NCI-H1436 treated with DMSO at 0.1 percent for 48 hours (cell line): ENCODE measurements around the gene XYLT1.

Source experiments
- DNase-seq: peaks from one replicate; lab custom pipeline; 2025; lab: John Stamatoyannopoulos, UW

Gene XYLT1

DNA sequence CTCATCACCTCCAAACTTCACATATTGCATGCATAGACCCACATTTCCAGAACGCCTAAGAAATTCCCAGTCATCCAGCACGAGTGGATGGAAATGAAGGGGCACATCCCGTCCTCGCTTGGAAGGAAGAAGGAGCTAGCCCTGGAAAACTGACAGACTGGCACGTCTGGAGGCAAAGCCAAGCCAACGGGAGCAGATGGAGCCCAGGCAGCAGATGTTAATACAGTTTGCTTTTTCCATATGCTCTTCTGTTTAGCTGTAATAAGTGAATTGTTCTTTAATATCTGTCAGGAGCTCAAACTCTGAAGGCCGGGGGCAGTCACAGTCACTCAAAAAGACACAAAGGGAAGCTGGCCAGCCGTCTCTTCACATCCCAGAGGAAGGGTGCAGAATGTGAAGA lies 187.7 kb downstream of the XYLT1 start:
- no peak for DNase-seq

DNA sequence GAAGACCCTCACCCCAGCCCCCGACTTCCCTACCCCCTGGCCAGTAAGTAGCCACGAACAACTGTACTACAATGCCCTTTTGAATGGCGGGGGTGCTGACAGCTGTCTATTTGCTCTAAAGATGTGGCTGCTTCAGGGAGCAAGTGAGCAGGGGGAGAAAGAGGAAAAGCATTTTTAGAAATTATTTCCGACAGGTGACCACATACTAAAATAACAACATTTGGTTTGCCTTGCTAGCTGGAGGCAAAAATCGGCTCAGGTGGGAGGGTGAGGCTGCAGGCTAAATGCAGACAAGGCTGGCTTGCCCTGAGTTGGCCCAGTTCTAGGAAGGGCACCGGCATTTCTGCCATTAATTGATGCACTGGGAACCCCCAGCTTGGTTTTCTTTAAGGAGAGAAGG lies 188.5 kb downstream of the XYLT1 start:
- no peak for DNase-seq

DNA sequence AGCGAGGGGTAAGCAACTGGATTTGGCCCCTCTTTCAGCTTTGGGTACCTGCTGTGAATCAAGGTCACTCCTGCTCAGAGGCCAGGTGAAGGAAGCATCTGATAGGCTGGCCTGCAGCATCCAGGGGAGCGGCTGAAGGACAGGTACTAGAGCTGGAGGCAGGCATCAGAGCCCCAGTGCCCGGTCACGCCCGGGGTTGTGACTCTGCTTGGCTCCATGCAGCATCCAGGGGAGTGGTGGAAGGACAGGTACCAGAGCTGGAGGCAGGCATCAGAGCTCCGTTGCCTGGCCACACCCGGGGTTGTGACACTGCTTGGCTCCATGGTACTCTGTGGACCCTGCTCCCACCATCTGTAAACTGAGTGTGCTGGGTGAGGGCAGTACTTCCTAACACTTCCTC lies 189.7 kb downstream of the XYLT1 start:
- DNase-seq = no peak

DNA sequence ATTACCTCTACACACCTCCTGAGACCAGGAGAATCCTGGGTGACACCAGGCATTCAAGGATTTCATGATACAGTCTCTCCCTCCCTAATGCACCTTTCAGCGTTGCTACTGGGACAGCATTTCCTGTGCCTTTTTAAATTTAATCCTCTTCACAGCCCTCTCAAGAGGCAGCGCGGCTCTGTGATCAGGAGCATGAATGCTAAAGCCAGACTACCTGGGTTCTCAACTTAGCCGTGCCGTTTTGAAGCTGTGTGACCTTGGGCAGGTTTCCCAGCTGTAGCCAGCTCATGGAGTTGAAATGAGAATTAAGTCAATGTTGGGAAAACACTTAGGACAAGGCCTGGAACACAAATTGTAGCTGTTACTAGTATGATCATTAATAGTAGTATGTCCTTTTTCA lies 191.8 kb downstream of the XYLT1 start:
- DNase-seq = no peak

DNA sequence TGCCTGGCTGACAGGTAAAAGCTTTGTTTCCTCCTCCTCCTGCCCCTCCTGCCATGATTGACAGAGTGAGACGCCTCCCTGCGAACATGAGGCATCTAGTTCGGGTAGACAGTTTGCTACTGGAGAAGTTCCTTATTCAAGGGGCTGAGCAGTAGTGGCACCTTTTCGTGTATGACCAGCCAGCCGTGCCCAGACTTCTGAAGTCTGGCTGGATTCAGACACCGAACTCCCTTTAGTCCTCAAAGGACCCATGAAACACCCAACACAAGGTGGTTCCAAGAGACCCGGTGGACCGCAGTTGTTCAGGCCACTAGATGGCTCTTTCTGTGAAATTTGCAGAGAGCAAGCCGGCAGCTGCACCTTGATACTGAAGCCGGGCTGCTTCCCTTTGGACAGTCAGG lies 192.8 kb downstream of the XYLT1 start:
- DNase-seq = no peak

DNA sequence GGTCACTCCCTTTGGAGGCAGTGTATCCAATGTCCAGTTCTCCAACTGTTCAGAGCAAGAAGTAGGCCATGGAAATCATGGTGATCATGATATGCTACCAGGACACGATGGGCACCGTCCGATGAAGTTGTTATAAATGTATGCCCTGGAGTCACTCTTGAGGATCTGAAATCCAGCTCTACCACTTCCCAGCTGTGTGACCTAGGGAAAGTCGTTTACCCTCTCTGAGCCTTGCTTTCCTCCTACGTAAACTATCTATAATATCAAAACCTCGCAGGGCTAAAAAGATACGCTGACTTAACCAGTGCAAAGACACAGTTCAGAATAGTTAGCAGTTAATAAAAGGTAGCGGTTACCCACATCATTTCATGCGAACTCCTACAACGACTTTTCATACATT lies 194.2 kb downstream of the XYLT1 start:
- no peak for DNase-seq

DNA sequence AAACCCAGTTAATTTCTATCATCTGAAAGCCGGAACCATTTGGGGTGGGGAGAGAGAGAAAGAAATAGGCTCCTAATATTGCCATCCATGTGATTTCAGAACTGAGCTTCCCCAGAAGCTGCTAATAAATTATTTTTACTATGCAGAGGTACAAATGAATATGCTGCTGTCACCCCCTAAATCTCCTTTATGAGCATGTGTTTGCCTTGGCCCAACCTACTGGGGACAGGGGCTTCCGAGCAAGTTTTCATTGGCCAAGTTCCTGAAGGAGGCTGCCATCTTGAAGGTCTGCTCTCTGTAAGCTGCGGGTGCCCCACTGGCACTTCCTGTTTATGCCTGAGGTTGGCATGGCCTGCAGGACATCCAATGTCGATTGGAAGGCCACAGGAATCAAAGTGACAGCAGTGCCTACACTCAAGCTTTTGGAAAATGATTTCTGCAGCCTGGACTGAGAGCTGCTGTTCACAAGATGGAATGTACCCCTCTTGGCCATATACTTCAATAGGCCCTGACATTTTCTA lies 194.7 kb downstream of the XYLT1 start:
- DNase-seq = no peak

DNA sequence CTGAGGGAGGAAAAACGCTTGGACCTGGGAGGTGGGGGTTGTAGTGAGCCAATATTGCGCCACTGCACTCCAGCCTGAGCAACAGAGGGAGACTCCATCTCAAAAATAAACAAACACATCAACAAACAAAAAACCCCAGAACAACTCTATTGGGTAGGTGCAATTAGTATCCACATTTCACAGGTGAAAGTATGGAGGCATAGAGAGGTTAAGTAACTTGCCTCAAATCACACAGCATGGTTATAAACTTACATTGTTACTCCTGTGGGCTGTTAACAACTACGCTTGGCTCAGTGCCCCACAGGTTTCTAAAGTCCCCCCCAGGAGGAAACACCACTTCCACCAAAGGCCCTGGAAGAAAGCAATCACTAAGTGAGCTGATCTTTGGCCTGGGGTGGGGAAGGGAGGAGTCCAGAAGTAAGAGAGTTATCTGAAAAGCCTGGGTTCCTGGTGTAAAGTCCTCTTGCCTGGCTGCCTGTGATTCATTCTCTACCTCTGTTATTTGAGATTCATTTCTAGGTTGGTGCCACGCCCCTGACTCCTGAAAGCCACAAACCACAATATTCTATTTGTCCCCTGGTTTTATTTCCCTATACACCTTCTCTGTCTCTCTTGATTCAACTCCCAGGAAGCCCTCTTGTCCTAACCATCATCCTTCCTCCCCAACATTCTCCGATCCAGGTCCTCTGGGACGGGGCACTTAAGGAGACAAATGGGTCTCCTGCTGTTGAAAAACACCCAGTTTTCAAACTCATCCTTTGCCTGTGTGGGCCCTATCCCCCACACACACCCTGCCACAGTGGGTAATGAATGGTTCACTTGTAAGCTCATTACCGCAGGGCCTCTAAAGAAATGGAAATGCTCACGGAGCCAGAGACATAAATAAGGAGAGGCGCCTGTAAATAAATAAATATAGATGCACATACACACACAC lies 195.4 kb downstream of the XYLT1 start:
- no peak for DNase-seq

DNA sequence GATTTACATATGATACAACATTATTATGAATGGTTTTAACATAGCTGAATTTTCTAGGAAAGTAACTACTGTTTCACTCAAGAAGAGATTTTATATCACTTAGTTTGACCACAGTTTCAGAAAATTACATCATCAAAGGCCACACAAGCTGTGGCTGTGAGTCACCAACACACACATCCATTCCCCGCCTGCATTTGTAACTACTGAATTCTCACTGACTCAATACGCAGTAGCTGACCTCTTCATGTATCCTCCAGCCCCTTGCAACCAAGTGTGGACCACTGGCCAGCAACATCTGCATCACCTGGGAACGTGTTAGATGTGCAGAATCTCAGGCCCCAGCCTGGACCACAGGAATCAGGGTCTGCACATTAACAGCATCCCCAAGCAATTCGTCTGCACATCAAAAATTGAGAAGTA lies 197.6 kb downstream of the XYLT1 start:
- DNase-seq = no peak

DNA sequence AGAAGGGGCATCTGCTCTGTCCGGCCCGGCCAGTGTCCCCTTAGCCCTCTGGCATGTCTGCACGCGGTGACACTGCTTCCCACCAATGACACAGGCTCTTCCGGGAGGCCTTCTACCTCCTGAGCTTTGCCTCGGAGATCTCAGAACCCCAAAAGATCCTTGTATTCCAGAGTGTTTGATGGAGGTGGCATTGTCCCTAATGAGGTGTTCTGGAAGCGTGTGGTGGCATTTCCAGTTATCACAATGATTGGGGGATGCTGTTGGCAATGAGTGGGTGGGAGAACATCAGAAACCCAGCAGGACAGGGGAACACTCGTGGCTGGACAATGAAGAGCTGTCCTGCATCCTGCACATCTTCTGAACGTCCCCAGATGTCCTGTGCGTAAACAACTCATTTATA lies 198.0 kb downstream of the XYLT1 start:
- DNase-seq = no peak

DNA sequence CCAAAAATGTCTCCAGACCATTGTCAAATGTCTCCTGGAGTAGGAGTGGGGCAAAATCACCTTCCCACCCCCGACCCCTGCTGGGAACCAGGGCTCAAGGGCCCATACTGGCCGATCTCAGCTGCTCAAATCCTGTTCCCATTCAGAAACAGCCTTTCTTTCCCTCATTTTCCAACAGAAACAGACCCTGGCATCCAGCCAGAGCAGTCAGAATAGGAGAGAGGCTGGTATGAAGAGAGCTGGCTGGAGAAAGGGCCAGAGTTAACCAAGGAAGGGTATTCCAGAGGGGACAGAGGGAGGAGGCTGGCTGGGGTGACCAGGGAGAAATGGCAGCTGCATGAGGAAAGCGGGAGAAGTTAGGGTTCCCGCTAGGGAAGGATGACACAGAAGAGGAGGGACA lies 199.1 kb downstream of the XYLT1 start:
- DNase-seq = no peak

DNA sequence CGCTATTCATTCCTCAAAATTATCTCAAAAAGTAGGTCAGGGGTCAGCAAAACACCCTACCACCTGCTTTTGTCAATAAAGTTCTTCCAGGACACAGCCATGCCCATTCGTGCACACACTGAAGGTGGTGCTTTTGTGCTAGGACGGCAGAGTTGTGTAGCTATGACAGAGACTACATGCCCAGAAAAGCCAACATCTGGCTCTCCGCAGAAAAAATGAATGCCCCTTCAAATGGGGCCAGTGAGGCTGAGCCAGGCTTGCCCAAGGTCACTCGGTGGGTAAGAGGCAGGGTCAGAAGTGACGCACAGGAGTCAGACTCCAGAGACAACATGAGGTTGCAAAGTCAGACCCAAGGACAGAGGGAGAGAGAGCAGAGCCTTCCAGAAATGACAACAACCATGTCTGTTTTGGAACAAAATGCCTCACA lies 200.1 kb downstream of the XYLT1 start:
- no peak for DNase-seq

DNA sequence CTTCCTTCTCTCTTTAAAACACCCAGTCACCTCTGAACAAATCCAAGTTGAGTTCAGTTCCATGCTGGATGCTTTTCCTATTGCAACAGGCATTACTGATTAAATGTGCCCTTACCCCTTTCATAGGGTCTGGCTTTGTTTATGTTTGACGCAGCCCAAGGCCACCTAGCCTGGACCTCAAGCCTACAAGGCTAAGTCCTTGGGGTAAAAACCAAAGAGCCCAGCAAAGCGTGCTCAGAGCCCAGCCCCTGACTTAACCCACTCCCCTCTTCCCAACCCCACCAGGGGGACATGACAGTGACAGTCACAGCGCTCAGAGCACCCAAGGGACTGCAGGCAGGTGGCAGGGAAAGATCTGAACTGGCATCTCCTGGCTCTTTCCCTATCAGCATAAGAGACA lies 200.6 kb downstream of the XYLT1 start:
- no peak for DNase-seq

DNA sequence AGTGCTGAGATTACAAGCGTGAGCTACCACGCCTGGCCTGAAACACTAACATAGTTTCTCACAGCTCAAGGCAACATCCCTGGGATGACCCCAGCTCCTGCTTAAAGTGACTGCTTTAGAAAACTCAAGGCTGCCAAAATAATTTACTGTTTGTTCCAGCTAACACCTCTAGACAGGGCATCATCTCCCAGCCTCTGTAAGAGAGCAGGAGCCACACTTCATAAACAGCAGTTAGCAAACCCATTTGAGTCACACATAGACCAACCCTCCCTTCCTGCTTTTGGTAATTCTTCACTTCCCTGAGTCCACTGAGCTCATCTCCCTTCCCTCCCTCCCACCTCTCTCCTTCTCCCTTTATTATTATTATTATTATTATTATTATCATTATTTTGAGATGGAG lies 201.3 kb downstream of the XYLT1 start:
- no peak for DNase-seq

DNA sequence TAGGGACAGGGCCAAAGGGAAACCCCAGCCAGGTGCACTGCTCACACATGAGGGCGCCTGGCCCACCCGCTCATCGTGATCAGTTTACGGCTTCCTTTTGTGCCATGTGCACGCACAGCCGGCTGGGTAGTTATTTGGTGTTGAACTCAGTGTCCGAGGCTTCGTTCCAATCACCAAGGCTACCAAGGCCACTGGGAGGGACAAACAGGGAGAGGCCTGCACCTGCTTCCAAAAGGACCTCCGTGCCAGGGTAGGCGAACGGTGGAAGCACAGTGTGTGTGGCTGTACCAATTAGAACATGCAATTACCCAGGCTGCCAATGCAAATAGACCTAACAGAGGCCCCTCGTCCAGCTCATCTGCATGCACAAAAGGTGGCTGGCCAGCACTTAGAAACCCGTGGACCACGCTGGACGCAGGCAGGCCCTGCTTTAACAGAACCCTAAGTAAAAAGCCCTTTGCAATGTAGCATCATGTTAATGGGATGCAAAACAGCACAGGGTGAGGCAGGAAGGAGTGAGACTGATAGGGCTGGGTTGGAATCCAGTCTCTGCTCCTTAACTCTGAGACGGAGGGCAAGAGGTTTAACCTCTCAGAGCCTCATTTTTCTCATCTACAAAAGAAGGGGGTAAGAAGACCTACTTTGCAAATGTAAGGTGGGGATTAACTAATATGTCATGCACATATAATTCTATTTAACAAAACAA lies 204.0 kb downstream of the XYLT1 start:
- no peak for DNase-seq

DNA sequence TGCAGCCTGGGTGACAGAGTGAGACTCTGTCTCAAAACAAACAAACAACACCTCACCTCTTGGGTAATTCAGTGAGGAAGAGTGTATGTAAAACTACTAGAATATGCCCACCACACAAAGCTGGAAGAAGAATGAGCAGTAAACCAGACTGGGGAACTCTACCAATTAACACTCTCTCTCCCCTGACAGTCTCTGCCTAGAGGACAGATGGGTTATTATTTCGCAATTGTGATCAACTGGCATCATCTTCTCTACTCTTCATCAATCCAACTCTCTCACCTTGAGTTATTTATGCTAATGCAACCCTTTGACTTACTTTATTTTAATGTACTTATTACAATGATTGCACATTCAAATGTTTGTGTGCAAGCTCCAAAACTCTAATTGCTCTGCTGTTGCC lies 205.6 kb downstream of the XYLT1 start:
- no peak for DNase-seq

DNA sequence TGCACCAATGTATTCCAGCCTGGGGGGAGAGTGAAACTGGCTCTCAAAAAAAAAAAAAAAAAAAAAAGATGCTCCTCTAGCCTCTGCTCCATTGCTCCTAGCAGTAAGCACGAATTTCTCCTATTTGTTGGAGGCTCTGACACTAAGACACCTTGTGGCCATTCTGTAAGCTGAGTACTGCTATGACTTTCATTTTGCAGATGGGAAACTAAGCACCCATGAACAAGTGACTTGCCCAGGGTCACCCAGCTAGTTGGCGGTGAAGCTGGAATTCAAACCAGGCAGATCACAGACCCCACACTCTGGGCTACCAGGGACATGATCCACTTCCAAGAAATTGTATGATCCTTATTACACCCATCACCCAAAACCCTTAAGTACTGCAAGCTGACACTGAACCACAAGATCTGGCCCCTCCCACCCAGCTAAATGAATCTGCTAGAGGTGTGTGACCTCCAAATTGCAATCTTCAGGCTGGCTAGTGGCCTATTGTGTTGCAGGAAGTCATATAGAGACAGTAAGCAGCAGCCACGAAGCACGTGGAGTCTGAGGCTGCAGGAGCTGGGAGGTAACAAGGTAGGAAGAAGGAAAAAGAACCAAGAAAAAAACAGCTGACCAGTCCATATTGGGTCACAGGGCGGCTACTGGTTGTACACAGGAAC lies 209.4 kb downstream of the XYLT1 start:
- DNase-seq = no peak

DNA sequence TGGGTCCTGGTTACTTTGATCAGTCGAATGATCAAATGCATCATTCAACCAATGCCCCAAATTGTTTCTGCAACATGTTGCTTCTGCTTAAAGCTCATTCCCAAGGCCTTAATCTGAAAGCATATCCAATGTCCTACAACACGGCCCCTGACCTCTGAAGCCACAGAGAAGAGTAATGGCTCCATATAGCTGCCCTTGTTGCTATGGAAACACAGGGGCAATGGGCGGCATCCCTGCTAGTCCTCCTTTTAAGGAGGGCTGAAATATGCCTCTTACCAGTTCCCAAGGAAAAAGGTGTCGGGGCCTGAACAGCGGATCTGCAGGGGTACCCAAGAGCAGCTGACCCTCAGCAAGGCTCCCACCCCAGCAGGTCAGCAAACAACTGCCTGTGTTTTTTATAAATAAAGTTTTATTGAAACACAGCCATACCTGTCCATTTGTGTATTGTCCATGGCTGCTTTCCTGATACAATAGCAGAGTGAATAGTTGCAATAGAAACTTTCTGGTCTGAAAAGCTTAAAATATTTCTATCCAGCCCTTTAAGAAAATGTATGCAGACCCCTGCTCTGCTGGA lies 210.4 kb downstream of the XYLT1 start:
- DNase-seq = no peak

DNA sequence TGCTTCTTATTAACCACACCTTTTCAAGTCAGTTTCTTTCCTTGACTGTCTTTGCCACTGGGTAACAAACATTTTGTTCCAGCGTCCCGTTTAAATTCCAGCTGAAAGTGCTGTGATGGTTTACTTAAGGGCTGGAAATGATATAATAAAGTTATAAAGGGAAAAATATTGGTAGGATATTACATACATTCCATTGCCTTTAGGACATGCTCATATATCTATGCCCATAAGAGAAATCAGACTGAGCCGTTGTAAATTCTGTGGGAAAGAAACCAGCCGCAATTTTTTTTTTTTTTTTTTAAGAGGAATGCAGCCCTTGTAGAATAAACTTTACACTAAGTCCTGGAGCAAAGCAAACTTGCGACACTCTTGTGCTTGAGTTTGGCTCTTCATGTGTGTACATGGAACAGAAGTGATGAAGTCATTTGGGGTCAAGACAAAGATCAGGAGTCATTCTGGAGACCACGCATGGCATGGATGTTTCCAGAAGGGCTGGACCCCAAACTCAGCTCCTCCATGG lies 210.9 kb downstream of the XYLT1 start:
- DNase-seq = no peak

DNA sequence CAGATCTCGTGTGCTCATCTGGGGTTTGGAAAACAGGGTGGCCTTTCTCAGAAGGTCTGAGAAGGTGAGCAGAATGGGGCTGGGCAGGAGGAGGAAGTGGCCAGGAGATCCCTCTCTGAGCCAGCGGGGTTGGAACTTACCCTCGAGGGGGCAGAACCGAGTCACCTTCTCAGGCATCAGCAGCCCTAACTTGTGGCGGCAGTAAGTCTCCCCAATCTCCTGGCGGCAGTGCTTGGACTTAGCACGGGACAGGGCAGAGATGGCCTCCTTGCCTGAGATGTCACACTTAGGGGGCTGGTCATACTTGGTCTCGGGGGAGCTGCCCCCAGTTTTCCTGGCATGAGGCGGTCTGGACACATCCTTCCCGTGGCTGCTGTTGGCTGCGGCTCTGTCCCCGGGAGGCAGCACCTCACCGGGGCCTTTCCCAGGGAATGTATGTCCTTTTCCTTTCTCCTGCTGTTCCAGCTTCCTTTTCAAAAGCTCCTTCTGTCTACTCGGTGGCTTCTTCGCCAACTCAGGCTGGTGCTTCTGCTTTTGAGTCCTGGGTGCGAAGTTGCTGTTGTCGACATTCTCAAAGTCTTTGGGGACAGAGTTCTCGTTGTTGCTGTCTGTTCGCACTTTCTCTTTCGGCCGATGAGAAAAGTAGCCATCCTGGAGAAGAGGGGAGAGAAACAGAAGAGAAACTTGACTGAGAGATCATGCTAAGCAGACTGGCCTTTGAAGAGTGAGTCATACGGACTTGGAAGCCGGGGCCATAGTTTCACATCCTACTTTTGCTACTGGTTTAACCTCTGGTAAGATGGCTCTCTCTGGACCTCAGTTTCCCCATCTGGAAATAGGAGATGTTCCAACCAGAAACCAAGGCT lies 211.7 kb downstream of the XYLT1 start:
- no peak for DNase-seq

DNA sequence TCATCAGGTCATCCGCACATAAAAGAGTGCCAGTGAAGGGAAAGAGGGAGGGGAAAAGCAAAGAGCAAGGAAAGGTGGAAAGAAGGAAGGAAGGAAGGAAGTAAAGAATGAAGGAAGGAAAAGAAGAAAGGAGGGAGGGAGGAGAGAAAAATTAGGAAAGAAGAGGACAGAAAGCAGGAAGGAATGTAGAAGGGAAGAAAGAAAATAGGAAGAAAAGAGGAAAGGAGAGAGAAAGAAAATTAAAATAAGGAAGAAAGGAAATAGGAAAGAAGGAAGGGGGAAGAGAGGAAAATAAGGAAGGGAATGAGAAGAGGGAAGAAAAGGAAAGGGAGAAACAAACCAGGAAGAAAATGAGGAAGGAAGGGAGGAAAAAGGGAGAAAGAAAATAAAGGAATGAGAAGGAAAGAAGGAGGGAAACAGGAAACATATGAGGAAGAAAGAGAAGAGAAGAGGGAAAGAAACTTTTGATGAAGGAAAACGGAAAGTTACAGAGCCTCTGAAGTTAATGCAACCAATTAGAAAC lies 212.6 kb downstream of the XYLT1 start:
- no peak for DNase-seq
